HL-60 (cell line): ENCODE results near the gene RBMS3.

Experiments used
- DNase-seq, 2 experiments: peaks; one replicate each; pipeline ENCODE4 v3.0.0-alpha.2; 2010 to 2020; ENCODE audit warnings: low read depth in 1 of 2, low spot score in 1 of 2
- H3K27ac ChIP-seq: fragments of 250-450 bp; sonication (Bioruptor Pico); replicated peaks from 2 replicates; pipeline ENCODE4 v1.5.1; 2020; ENCODE audit warnings: mild to moderate bottlenecking, moderate library complexity
- H3K27me3 ChIP-seq: fragments of 250-450 bp; sonication (Bioruptor Pico); 2 replicates; pipeline ENCODE4 v1.5.1; 2021; ENCODE audit warnings: mild to moderate bottlenecking, moderate library complexity; ENCODE audit not compliant: insufficient read depth, poor library complexity, severe bottlenecking
- H3K4me3 ChIP-seq: replicated peaks from 2 replicates; pipeline ENCODE4 v1.5.1; 2011; ENCODE audit warnings: mild to moderate bottlenecking, control low read depth, low read length; ENCODE audit not compliant: insufficient read depth
- CTCF ChIP-seq: IDR thresholded peaks from one replicate; pipeline ENCODE4 v1.5.1; 2011; ENCODE audit warnings: low read length, control low read depth, inconsistent platforms; ENCODE audit not compliant: insufficient read depth
- GABPA ChIP-seq: IDR thresholded peaks from 2 replicates; pipeline ENCODE4 v1.6.1; 2012; ENCODE audit warnings: low read depth
- POLR2AphosphoS5 ChIP-seq: IDR thresholded peaks from 2 replicates; pipeline ENCODE4 v1.6.1; 2012; ENCODE audit warnings: low read depth
- REST ChIP-seq: IDR thresholded peaks from 2 replicates; pipeline ENCODE4 v1.6.1; 2012; ENCODE audit warnings: low read depth; ENCODE audit not compliant: insufficient replicate concordance
- SPI1 ChIP-seq: IDR thresholded peaks from 2 replicates; pipeline ENCODE4 v1.6.1; 2012; ENCODE audit warnings: low read depth, mild to moderate bottlenecking, borderline replicate concordance

RBMS3 gene

GRCh38 chr3:29261119-29261518 is 19.8 kb upstream of the RBMS3 start:
- TF ChIP-seq GABPA (no peak), POLR2AphosphoS5 (no peak), CTCF (no peak), SPI1 (no peak), REST (no peak)
- H3K4me3 ChIP-seq: no peak overlapping the region
- H3K27ac ChIP-seq: no peak overlapping the region
- no peak for DNase-seq
- H3K27me3 ChIP-seq: no peaks in the 10 kb centered on the region

GRCh38 chr3:29263476-29263875 is 17.4 kb upstream of the RBMS3 start:
- H3K4me3 ChIP-seq: no peak overlapping the region
- TF ChIP-seq GABPA (no peak), REST (no peak), CTCF (no peak), SPI1 (no peak), POLR2AphosphoS5 (no peak)
- DNase-seq: no peak
- no peaks in the 10 kb centered on the region for H3K27me3 ChIP-seq
- no peak overlapping the region for H3K27ac ChIP-seq

- TF ChIP-seq REST: no peak
- no peak for TF ChIP-seq SPI1
- no peak for TF ChIP-seq CTCF
- TF ChIP-seq GABPA: no peak
- no peak for TF ChIP-seq POLR2AphosphoS5
- no peak for DNase-seq
- H3K4me3 ChIP-seq: no peak overlapping the region
- H3K27me3 ChIP-seq: no peaks in the 10 kb centered on the region
- H3K27ac ChIP-seq: no peak overlapping the region
These were observed 15.3 kb upstream of the RBMS3 start for GRCh38 chr3:29265509-29266072.
